Peyer's patch (tissue), 4 donors: ENCODE results near the gene NSMCE3. TPM values are rescaled to one million over a fixed set of nuclear protein-coding genes. Genes with fewer than 3 reads are reported as not detected.

Source experiments
- DNase-seq, 3 donors: peaks; one replicate each; pipeline ENCODE4 v3.0.0-alpha.2; 2017 to 2019
- H3K27ac ChIP-seq, 4 donors: fragments of 200-600 bp; sonication (generic); one replicate each; pipeline ENCODE4 v1.5.1; 2016 to 2019
- H3K27me3 ChIP-seq, 2 donors: fragments of 200-600 bp; sonication (generic); one replicate each; pipeline ENCODE4 v1.5.1; 2019
- H3K36me3 ChIP-seq, 3 donors: fragments of 200-600 bp; sonication (generic); one replicate each; pipeline ENCODE4 v1.5.1; 2016 to 2019
- H3K4me1 ChIP-seq, 4 donors: fragments of 200-600 bp; sonication (generic); one replicate each; pipeline ENCODE4 v1.5.1; 2016 to 2019
- H3K4me3 ChIP-seq, 4 donors: fragments of 200-600 bp; sonication (generic); 1 replicate in 3 of 4; 2 replicates in 1 of 4; pipeline ENCODE4 v1.5.1; 2016 to 2019; ENCODE audit warnings: mild to moderate bottlenecking in 1 of 4
- H3K9me3 ChIP-seq, 4 donors: fragments of 200-600 bp; sonication (generic); one replicate each; pipeline ENCODE4 v1.5.1; 2016 to 2019; ENCODE audit warnings: mild to moderate bottlenecking in 1 of 4
- POLR2A ChIP-seq, 2 donors: fragments of 450-650 bp; IDR thresholded peaks; one replicate each; pipeline ENCODE4 v1.5.1; 2017; ENCODE audit warnings: antibody characterized with exemption in 2 of 2, mild to moderate bottlenecking in 2 of 2, moderate library complexity in 2 of 2
- total RNA-seq, 4 donors: library from RNA; depleted of rRNA; stranded (reverse); fragments of >200 nt; gene quantifications; one replicate each; pipeline ENCODE4 v1.1.0, GENCODE V29; 2016
- TF ChIP-seq, protein P1 (sequence below), 6 experiments: fragments of 450-650 bp in 4 of 6; fragments of 200-600 bp in 2 of 6; sonication (generic) in 1 of 6; IDR thresholded peaks; one replicate each; pipeline ENCODE4 v1.5.1; 2017 to 2019; ENCODE audit warnings: antibody characterized with exemption in 6 of 6, mild to moderate bottlenecking in 3 of 6, moderate library complexity in 1 of 6

NSMCE3 gene
- total RNA-seq, 4 donors from 2014 or later: 2.5 to 5.1 (median 3.7) TPM

- DNase-seq: no peak
- Histone ChIP-seq H3K4me1 (peaks cover 0 to 16% (median 2%) of the 10 kb centered on the region in 4 donors), H3K4me3 (no peak overlapping the region), H3K27ac (peak overlapping the region in 3 of 4 donors; percentile 87 to 96 (median 95)), H3K36me3 (no peaks in the 10 kb centered on the region), H3K27me3 (no peaks in the 10 kb centered on the region), H3K9me3 (no peaks in the 10 kb centered on the region)
- TF ChIP-seq POLR2A (IDR thresholded peaks at IDR 0.05): no peak
- TF ChIP-seq, protein P1, sequence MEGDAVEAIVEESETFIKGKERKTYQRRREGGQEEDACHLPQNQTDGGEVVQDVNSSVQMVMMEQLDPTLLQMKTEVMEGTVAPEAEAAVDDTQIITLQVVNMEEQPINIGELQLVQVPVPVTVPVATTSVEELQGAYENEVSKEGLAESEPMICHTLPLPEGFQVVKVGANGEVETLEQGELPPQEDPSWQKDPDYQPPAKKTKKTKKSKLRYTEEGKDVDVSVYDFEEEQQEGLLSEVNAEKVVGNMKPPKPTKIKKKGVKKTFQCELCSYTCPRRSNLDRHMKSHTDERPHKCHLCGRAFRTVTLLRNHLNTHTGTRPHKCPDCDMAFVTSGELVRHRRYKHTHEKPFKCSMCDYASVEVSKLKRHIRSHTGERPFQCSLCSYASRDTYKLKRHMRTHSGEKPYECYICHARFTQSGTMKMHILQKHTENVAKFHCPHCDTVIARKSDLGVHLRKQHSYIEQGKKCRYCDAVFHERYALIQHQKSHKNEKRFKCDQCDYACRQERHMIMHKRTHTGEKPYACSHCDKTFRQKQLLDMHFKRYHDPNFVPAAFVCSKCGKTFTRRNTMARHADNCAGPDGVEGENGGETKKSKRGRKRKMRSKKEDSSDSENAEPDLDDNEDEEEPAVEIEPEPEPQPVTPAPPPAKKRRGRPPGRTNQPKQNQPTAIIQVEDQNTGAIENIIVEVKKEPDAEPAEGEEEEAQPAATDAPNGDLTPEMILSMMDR (IDR thresholded peaks at IDR 0.05): no peak
These were observed 1.4 kb upstream of the NSMCE3 start for GRCh38 chr15:29270976-29271375.

- Histone ChIP-seq H3K4me1 (peaks cover 0 to 16% (median 2%) of the 10 kb centered on the region in 4 donors), H3K27me3 (no peaks in the 10 kb centered on the region), H3K36me3 (no peaks in the 10 kb centered on the region), H3K27ac (peak overlapping the region; percentile 87 to 97 (median 96)), H3K4me3 (peak overlapping the region; percentile 86 to 96 (median 93)), H3K9me3 (no peaks in the 10 kb centered on the region)
- no peak for DNase-seq
- TF ChIP-seq, protein P1 (IDR thresholded peaks at IDR 0.05): no peak
- TF ChIP-seq POLR2A (IDR thresholded peaks at IDR 0.05): no peak
These were observed 740 bp upstream of the NSMCE3 start for GRCh38 chr15:29270169-29270955.

- H3K27me3 ChIP-seq: no peaks in the 10 kb centered on the region
- H3K4me3 ChIP-seq: peak overlapping the region; percentile 86 to 96 (median 93)
- DNase-seq: peak; percentile 50 to 70 (median 66)
- H3K4me1 ChIP-seq: peaks cover 0 to 16% (median 2%) of the 10 kb centered on the region in 4 donors
- H3K9me3 ChIP-seq: no peaks in the 10 kb centered on the region
- no peak for TF ChIP-seq POLR2A (IDR thresholded peaks at IDR 0.05)
- TF ChIP-seq, protein P1 (IDR thresholded peaks at IDR 0.05): no peak
- H3K27ac ChIP-seq: peak overlapping the region; percentile 87 to 97 (median 96)
- H3K36me3 ChIP-seq: no peaks in the 10 kb centered on the region
These were observed 727 bp downstream of the NSMCE3 start for GRCh38 chr15:29268706-29269484.

DNA sequence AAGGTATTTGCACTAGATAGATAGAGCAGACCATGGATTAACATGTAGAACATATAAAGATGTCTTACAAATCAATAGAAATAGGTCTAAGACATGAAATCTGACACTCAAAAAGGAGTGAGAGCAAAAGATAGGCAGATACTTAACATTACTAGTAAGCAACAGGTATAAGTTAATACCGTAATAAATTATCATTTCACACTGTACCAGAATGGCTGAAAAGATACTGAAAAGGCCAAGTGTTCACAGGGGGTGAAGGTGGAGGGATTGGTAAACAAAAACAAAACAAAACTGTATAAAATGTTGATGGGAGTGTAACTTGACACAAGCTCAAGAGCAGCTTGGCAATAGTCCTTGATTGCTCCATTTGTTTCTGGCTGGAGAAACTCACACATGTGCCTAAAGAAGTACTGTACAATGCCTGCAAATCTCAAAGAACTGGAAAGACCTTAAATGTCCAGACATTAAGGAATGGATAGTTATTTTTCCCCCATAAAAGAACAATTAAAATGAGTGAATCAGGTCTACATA is 3.5 kb downstream of the NSMCE3 start:
- peaks cover 0 to 16% (median 2%) of the 10 kb centered on the region in 4 donors for H3K4me1 ChIP-seq
- no peak overlapping the region for H3K27ac ChIP-seq
- no peaks in the 10 kb centered on the region for H3K36me3 ChIP-seq

DNA sequence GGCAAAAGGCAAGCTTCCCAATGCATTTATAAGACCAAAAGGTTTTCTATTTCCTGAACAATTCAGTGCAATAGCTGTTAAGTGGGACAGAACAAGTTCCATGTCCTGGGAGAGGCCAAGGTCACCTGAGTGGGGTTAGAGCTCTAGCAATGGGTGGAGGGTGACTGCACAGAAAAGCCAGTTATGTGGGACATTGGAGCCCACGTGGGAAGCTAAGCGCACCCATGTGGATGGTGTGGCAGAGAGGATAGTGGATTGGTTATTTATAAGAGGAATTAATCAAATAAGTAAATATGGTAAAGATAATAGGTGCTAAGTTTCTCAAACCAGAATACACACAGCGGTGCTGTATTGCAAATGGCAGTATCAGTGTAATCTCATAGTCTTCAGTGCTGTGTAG is 6.3 kb downstream of the NSMCE3 start:
- no peak overlapping the region for H3K4me3 ChIP-seq
- TF ChIP-seq, protein P1 (IDR thresholded peaks at IDR 0.05): no peak
- no peak for DNase-seq
- no peaks in the 10 kb centered on the region for H3K36me3 ChIP-seq
- peaks cover 0 to 11% (median 2%) of the 10 kb centered on the region in 4 donors for H3K4me1 ChIP-seq
- no peak overlapping the region for H3K27ac ChIP-seq
- no peaks in the 10 kb centered on the region for H3K9me3 ChIP-seq
- no peaks in the 10 kb centered on the region for H3K27me3 ChIP-seq

More for the DNA sequence above, 3.5 kb downstream of the NSMCE3 start:
- TF ChIP-seq POLR2A (IDR thresholded peaks at IDR 0.05): no peak
- TF ChIP-seq, protein P1 (IDR thresholded peaks at IDR 0.05): no peak
- H3K27me3 ChIP-seq: no peaks in the 10 kb centered on the region
- no peak overlapping the region for H3K4me3 ChIP-seq
- no peak for DNase-seq
- no peaks in the 10 kb centered on the region for H3K9me3 ChIP-seq
